CD14-positive monocyte (primary cell): ENCODE results near the gene NELFE. TPM values are rescaled to one million over a fixed set of nuclear protein-coding genes. Genes with fewer than 3 reads are reported as not detected.

Experiments
- DNase-seq, 3 donors: peaks; one replicate each; pipeline ENCODE4 v3.0.0-alpha.2; 2011 to 2022
- H2AFZ ChIP-seq: 2 replicates; pipeline ENCODE4 v1.6.0; 2012; ENCODE audit warnings: mild to moderate bottlenecking, low read depth, low read length, inconsistent platforms; ENCODE audit not compliant: insufficient read depth, poor library complexity, severe bottlenecking
- H3K27ac ChIP-seq, 2 donors: 1 replicate in 1 of 2; 2 replicates in 1 of 2; pipeline ENCODE4 v1.5.1; 2012 to 2013; ENCODE audit warnings: low read length in 2 of 2, control low read depth in 1 of 2, inconsistent platforms in 1 of 2, low read depth in 1 of 2, mild to moderate bottlenecking in 1 of 2
- H3K27me3 ChIP-seq, 2 donors: one replicate each; pipeline versions ENCODE4 v1.6.0 to v1.6.1; 2011 to 2013; ENCODE audit warnings: low read length in 2 of 2; ENCODE audit not compliant: control insufficient read depth in 2 of 2, insufficient read depth in 2 of 2
- H3K36me3 ChIP-seq, 2 donors: replicated peaks in 1 of 2; 1 replicate in 1 of 2; 2 replicates in 1 of 2; pipeline versions ENCODE4 v1.5.1 to v1.6.1; 2012 to 2013; ENCODE audit warnings: low read length in 2 of 2, control low read depth in 1 of 2, inconsistent platforms in 1 of 2, mild to moderate bottlenecking in 1 of 2; ENCODE audit not compliant: insufficient read depth in 2 of 2, control insufficient read depth in 1 of 2
- H3K4me1 ChIP-seq, 2 donors: 1 replicate in 1 of 2; 2 replicates in 1 of 2; pipeline versions ENCODE4 v1.5.1 to v1.6.1; 2012 to 2013; ENCODE audit warnings: low read length in 2 of 2, control low read depth in 1 of 2, inconsistent platforms in 1 of 2, mild to moderate bottlenecking in 1 of 2, moderate library complexity in 1 of 2; ENCODE audit not compliant: insufficient read depth in 2 of 2, control insufficient read depth in 1 of 2
- H3K4me2 ChIP-seq: replicated peaks from 2 replicates; pipeline ENCODE3; 2012; ENCODE audit warnings: low read length, moderate library complexity, mild to moderate bottlenecking; ENCODE audit not compliant: poor library complexity, severe bottlenecking; ENCODE audit errors: extremely low read depth
- H3K4me3 ChIP-seq, 3 experiments: fragments of 200-600 bp in 1 of 3; sonication (generic) in 1 of 3; replicated peaks in 1 of 3; 1 replicate in 2 of 3; 2 replicates in 1 of 3; pipeline ENCODE4 v1.5.1; 2011 to 2013; ENCODE audit warnings: low read length in 3 of 3, mild to moderate bottlenecking in 3 of 3, control low read depth in 2 of 3, low read depth in 2 of 3, inconsistent platforms in 1 of 3, moderate library complexity in 1 of 3
- H3K79me2 ChIP-seq: 2 replicates; pipeline ENCODE4 v1.6.0; 2012; ENCODE audit warnings: mild to moderate bottlenecking, control low read depth, inconsistent platforms, low read length, moderate library complexity; ENCODE audit not compliant: insufficient read depth
- H3K9ac ChIP-seq: 2 replicates; pipeline ENCODE4 v1.6.0; 2017; ENCODE audit warnings: low read length, mild to moderate bottlenecking; ENCODE audit not compliant: insufficient read depth, poor library complexity, severe bottlenecking
- H3K9me3 ChIP-seq, 2 donors: replicated peaks in 1 of 2; 1 replicate in 1 of 2; 2 replicates in 1 of 2; pipeline versions ENCODE4 v1.5.1 to v1.6.1; 2012 to 2013; ENCODE audit warnings: low read length in 2 of 2, control low read depth in 1 of 2; ENCODE audit not compliant: control insufficient read depth in 1 of 2, insufficient read depth in 1 of 2
- H4K20me1 ChIP-seq: 2 replicates; pipeline ENCODE4 v1.6.0; 2012; ENCODE audit warnings: mild to moderate bottlenecking, low read length, control low read depth, moderate library complexity; ENCODE audit not compliant: insufficient read depth
- H3K27ac Mint-ChIP-seq, 7 donors: one replicate each; pipeline ENCODE4 v1.8.0; 2020; ENCODE audit warnings: mild to moderate bottlenecking in 7 of 7, mixed read lengths in 7 of 7, moderate library complexity in 6 of 7, inconsistent platforms in 2 of 7
- H3K27me3 Mint-ChIP-seq, 3 donors: one replicate each; pipeline ENCODE4 v1.8.0; 2021 to 2022; ENCODE audit warnings: low read depth in 3 of 3, mild to moderate bottlenecking in 3 of 3, mixed read lengths in 3 of 3, moderate library complexity in 3 of 3, inconsistent platforms in 1 of 3
- H3K36me3 Mint-ChIP-seq, 2 donors: one replicate each; pipeline ENCODE4 v1.8.0; 2020; ENCODE audit warnings: mixed read lengths in 2 of 2, inconsistent platforms in 1 of 2, mild to moderate bottlenecking in 1 of 2
- H3K4me1 Mint-ChIP-seq: one replicate; pipeline ENCODE4 v1.8.0; 2020; ENCODE audit warnings: mild to moderate bottlenecking, mixed read lengths
- H3K4me3 Mint-ChIP-seq, 2 donors: one replicate each; pipeline ENCODE4 v1.8.0; 2020; ENCODE audit warnings: mild to moderate bottlenecking in 2 of 2, mixed read lengths in 2 of 2, moderate library complexity in 1 of 2
- H3K9me3 Mint-ChIP-seq, 7 donors: one replicate each; pipeline ENCODE4 v1.8.0; 2020 to 2022; ENCODE audit warnings: mixed read lengths in 7 of 7, mild to moderate bottlenecking in 6 of 7, moderate library complexity in 6 of 7, inconsistent platforms in 2 of 7
- CTCF ChIP-seq: fragments of 200-600 bp; IDR thresholded peaks from one replicate; pipeline ENCODE4 v1.8.0; 2022; ENCODE audit warnings: antibody characterized with exemption, mild to moderate bottlenecking
- WGBS: methylation state at CpG from one replicate; pipeline ENCODE4 v1.1.5; 2013; ENCODE audit warnings: missing lambda C conversion rate; ENCODE audit not compliant: insufficient coverage; 5-methylcytosine and 5-hydroxymethylcytosine counted together
- intact Hi-C, 2 donors: fragments of 100-400 bp; cut with micrococcal nuclease; formaldehyde crosslinking; loops; one replicate each; pipeline versions ENCODE4 v1.15.0 to v1.15.1; 2023
- polyA plus RNA-seq, 3 donors: library from polyadenylated mRNA; depleted of rRNA in 1 of 3; unstranded in 2 of 3; stranded (reverse) in 1 of 3; fragments of 300-500 nt in 2 of 3; fragments of >200 nt in 1 of 3; fragmentation: Illumina TruSeq in 2 of 3; gene quantifications; 1 replicate in 2 of 3; 2 replicates in 1 of 3; pipeline ENCODE4 v1.2.3, GENCODE V29; 2012 to 2021

Gene NELFE
- polyA plus RNA-seq, 3 donors = 48.8 to 74.4 (median 61.4) TPM

GRCh38 chr6:31927863-31928671 lies 30.7 kb downstream of the NELFE start:
- no peaks in the 10 kb centered on the region for H3K9me3 ChIP-seq
- H3K4me2 ChIP-seq = peak overlapping the region; percentile 36
- intact Hi-C loops = no loop called here
- DNase-seq = no peak
- H3K4me1 ChIP-seq = peaks cover 4 to 31% of the 10 kb centered on the region in 2 donors
- H3K36me3 ChIP-seq = no peaks in the 10 kb centered on the region
- no peaks in the 10 kb centered on the region for H3K36me3 Mint-ChIP-seq
- no peaks in the 10 kb centered on the region for H3K79me2 ChIP-seq
- peaks cover 0 to 3% (median 3%) of the 10 kb centered on the region in 3 donors for H3K27me3 Mint-ChIP-seq
- H3K4me1 Mint-ChIP-seq = peaks cover 26% of the 10 kb centered on the region
- H3K9ac ChIP-seq = no peak overlapping the region
- H4K20me1 ChIP-seq = no peaks in the 10 kb centered on the region
- peak overlapping the region in 2 of 7 donors; percentile 10 to 40 for H3K27ac Mint-ChIP-seq
- H2AFZ ChIP-seq = peak overlapping the region; percentile 68
- 91% methylated on average over 10 of the region's 11 CpGs for WGBS
- TF ChIP-seq CTCF = no peak
- no peaks in the 10 kb centered on the region for H3K27me3 ChIP-seq
- H3K4me3 Mint-ChIP-seq = peak overlapping the region; percentile 62 to 77
- peak overlapping the region in 1 of 3 experiments; percentile 51 for H3K4me3 ChIP-seq
- peak overlapping the region in 1 of 2 donors; percentile 48 for H3K27ac ChIP-seq
- peaks cover 0 to 3% (median 0%) of the 10 kb centered on the region in 7 donors for H3K9me3 Mint-ChIP-seq

- intact Hi-C loops = no loop called here
- no peaks in the 10 kb centered on the region for H3K79me2 ChIP-seq
- Mint-ChIP-seq H3K9me3 (peaks cover 0 to 3% (median 0%) of the 10 kb centered on the region in 7 donors), H3K36me3 (no peaks in the 10 kb centered on the region), H3K27ac (peak within 1 kb of the TSS in 3 of 7 donors; percentile 2 to 40 (median 10)), H3K4me3 (peak within 1 kb of the TSS; percentile 62 to 77), H3K4me1 (peaks cover 26% of the 10 kb centered on the region), H3K27me3 (peaks cover 0 to 4% (median 2%) of the 10 kb centered on the region in 3 donors)
- WGBS = 100% methylated on average over 1 of the region's 11 CpGs
- no peaks in the 10 kb centered on the region for H4K20me1 ChIP-seq
- H3K27ac ChIP-seq = peak within 1 kb of the TSS in 1 of 2 donors; percentile 48
- no peaks in the 10 kb centered on the region for H3K9me3 ChIP-seq
- H2AFZ ChIP-seq = peak within 1 kb of the TSS; percentile 68
- H3K4me2 ChIP-seq = peak within 1 kb of the TSS; percentile 36
- H3K36me3 ChIP-seq = no peaks in the 10 kb centered on the region
- TF ChIP-seq CTCF = no peak
- H3K4me3 ChIP-seq = peak within 1 kb of the TSS in 1 of 3 experiments; percentile 51
- no peak for DNase-seq
- H3K4me1 ChIP-seq = peaks cover 4 to 31% of the 10 kb centered on the region in 2 donors
- no peaks in the 10 kb centered on the region for H3K27me3 ChIP-seq
- no peak within 1 kb of the TSS for H3K9ac ChIP-seq
Observed at GRCh38 chr6:31927242-31927862, 31.4 kb downstream of the NELFE start, which contains the start of gene C2. Gene C2, plus strand, starts transcription at chr6:31927717. Its CDS starts 36 bp downstream, at chr6:31927753.
